GM23338 (cell line): ENCODE data around the gene IRF5. TPM values are rescaled to one million over a fixed set of nuclear protein-coding genes. Genes with fewer than 3 reads are reported as not detected.

ENCODE experiments used
- ATAC-seq: fragments of 200-7000 bp; cut with Tn5 transposase; 3 replicates; pipeline ENCODE4 v1.9.1; 2020
- DNase-seq: peaks from one replicate; pipeline ENCODE4 v3.0.0-alpha.2; 2015; ENCODE audit warnings: low spot score
- H2AFZ ChIP-seq: fragments of 200-600 bp; sonication (generic); 2 replicates; pipeline ENCODE4 v1.8.0; 2016; ENCODE audit warnings: antibody characterized with exemption, mild to moderate bottlenecking, moderate library complexity
- H3F3A ChIP-seq: fragments of 200-600 bp; sonication (generic); replicated peaks from 2 replicates; pipeline ENCODE4 v1.8.0; 2017; ENCODE audit warnings: antibody characterized with exemption, mixed run types, low read depth
- H3K27ac ChIP-seq: fragments of 200-600 bp; sonication (generic); 2 replicates; pipeline ENCODE4 v1.6.1; 2016; ENCODE audit warnings: low read depth
- H3K27me3 ChIP-seq: fragments of 200-600 bp; sonication (generic); 2 replicates; pipeline ENCODE4 v1.8.0; 2016; ENCODE audit warnings: mild to moderate bottlenecking, mixed run types, moderate library complexity; ENCODE audit not compliant: insufficient read depth
- H3K36me3 ChIP-seq: fragments of 200-600 bp; sonication (generic); 2 replicates; pipeline ENCODE4 v1.8.0; 2016; ENCODE audit warnings: mild to moderate bottlenecking; ENCODE audit not compliant: insufficient read depth
- H3K4me1 ChIP-seq: fragments of 200-600 bp; sonication (generic); 2 replicates; pipeline ENCODE4 v1.8.0; 2016; ENCODE audit warnings: mild to moderate bottlenecking, moderate library complexity; ENCODE audit not compliant: insufficient read depth
- H3K4me2 ChIP-seq: fragments of 200-600 bp; sonication (generic); 2 replicates; pipeline ENCODE4 v1.7.1; 2017; ENCODE audit warnings: mixed run types
- H3K4me3 ChIP-seq: fragments of 200-600 bp; sonication (generic); 2 replicates; pipeline ENCODE4 v1.6.1; 2016; ENCODE audit warnings: mixed run types
- H3K79me2 ChIP-seq: fragments of 200-600 bp; sonication (generic); replicated peaks from 2 replicates; pipeline ENCODE4 v1.8.0; 2017; ENCODE audit warnings: mild to moderate bottlenecking; ENCODE audit not compliant: insufficient read depth
- H3K9me2 ChIP-seq: fragments of 200-600 bp; sonication (generic); 2 replicates; pipeline ENCODE4 v1.8.0; 2017; ENCODE audit not compliant: insufficient read depth
- H4K20me1 ChIP-seq: fragments of 200-600 bp; sonication (generic); replicated peaks from 2 replicates; pipeline ENCODE4 v1.8.0; 2017; ENCODE audit warnings: mild to moderate bottlenecking; ENCODE audit not compliant: insufficient read depth
- H3K27ac Mint-ChIP-seq: 2 replicates; pipeline ENCODE4 v1.8.0; 2020; ENCODE audit warnings: inconsistent platforms, mild to moderate bottlenecking, moderate library complexity, mixed read lengths
- H3K27me3 Mint-ChIP-seq: 3 replicates; pipeline ENCODE4 v1.8.0; 2022; ENCODE audit warnings: low read depth, mild to moderate bottlenecking, moderate library complexity, mixed read lengths, inconsistent platforms; ENCODE audit not compliant: insufficient read depth, poor library complexity
- H3K36me3 Mint-ChIP-seq: 3 replicates; pipeline ENCODE4 v1.8.0; 2021; ENCODE audit warnings: low read depth, mild to moderate bottlenecking, inconsistent platforms, moderate library complexity, mixed read lengths
- H3K4me1 Mint-ChIP-seq: 3 replicates; pipeline ENCODE4 v1.8.0; 2020; ENCODE audit warnings: mild to moderate bottlenecking, inconsistent platforms, mixed read lengths
- H3K4me3 Mint-ChIP-seq: 3 replicates; pipeline ENCODE4 v1.8.0; 2021; ENCODE audit warnings: moderate library complexity, mild to moderate bottlenecking, inconsistent platforms, mixed read lengths
- H3K9me3 Mint-ChIP-seq: 3 replicates; pipeline ENCODE4 v1.8.0; 2020; ENCODE audit warnings: moderate library complexity, mild to moderate bottlenecking, inconsistent platforms, mixed read lengths
- EZH2 ChIP-seq: fragments of 200-600 bp; sonication (generic); IDR thresholded peaks from one replicate; pipeline ENCODE4 v1.8.0; 2017; ENCODE audit warnings: antibody characterized with exemption, mild to moderate bottlenecking, low read depth; ENCODE audit not compliant: unreplicated experiment
- ZNF114 ChIP-seq: fragments of 250-450 bp; sonication (Bioruptor Pico); IDR thresholded peaks from 2 replicates; pipeline ENCODE4 v1.5.0; 2020; ENCODE audit warnings: mild to moderate bottlenecking, moderate library complexity
- ZNF462 ChIP-seq: fragments of 250-450 bp; sonication (Bioruptor Pico); IDR thresholded peaks from 2 replicates; pipeline ENCODE4 v1.5.0; 2020; ENCODE audit warnings: mild to moderate bottlenecking, moderate library complexity
- polyA plus RNA-seq: library from polyadenylated mRNA; unstranded; fragments of >200 nt; fragmentation: Nextera tagmentation; extraction: Ambion mirVana; gene quantifications from 2 replicates; pipeline ENCODE4 v1.2.1, GENCODE V29; 2016
- total RNA-seq: library from RNA; depleted of rRNA; stranded (reverse); fragments of >200 nt; shearing (Covaris generic); gene quantifications from 2 replicates; pipeline ENCODE4 v1.2.3, GENCODE V29; 2014
- TF ChIP-seq, protein P1 (sequence below), 2 experiments: fragments of 200-600 bp in 1 of 2; sonication (generic) in 1 of 2; conservative IDR thresholded peaks; 2 replicates each; pipeline versions ENCODE4 v1.5.1 to v1.6.1; 2016 to 2017; ENCODE audit warnings: antibody characterized with exemption in 2 of 2, low read depth in 2 of 2, mild to moderate bottlenecking in 2 of 2, moderate library complexity in 1 of 2
- TF ChIP-seq, protein P2 (sequence below): IDR thresholded peaks from one replicate; pipeline ENCODE4 v1.6.1; 2018; ENCODE audit warnings: antibody characterized with exemption; ENCODE audit not compliant: unreplicated experiment

Gene IRF5
- total and polyA plus RNA-seq, 2 experiments from 2014 or later: 0.37 to 3.7 TPM

DNA sequence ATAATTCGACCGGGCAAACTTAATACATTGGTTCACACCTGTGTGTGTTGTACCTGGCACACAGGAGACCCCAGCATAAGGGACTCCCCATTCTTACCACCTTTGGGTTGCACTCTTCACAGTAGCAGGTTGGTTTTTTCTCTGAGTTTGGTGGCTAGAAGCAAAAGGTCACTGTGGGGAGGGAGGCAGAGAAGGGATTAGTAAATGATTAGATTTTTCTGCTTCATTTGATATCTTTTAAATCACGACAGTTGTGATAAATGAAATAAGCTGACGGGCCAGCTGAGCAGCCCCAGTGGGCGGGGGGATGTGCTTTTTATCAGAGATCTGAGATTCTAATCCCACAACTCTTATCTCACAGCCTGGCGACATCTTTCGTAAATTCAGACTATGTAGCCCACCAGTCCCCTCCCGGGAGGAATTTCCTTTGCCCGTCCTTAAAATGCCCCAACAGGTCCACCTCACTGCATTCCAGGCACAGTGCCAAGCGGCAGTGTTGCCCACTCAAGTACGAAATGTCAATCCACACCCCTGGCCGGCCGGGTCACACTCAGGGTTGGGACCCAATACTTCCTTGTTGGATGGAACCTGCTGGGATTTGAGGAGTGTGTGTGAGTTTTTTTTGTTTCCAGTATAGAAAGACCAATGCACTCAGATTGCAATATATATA is 16.7 kb upstream of the IRF5 start:
- H3K4me1 Mint-ChIP-seq: peaks cover 16% of the 10 kb centered on the region
- DNase-seq: no peak
- peaks cover 28% of the 10 kb centered on the region for H3K27me3 Mint-ChIP-seq
- no peaks in the 10 kb centered on the region; the same call in 1 of the 2 replicates for H3K4me1 ChIP-seq
- ATAC-seq: no peak
- no peak for TF ChIP-seq ZNF462 (CRISPR knock-in tag)
- TF ChIP-seq, protein P1, sequence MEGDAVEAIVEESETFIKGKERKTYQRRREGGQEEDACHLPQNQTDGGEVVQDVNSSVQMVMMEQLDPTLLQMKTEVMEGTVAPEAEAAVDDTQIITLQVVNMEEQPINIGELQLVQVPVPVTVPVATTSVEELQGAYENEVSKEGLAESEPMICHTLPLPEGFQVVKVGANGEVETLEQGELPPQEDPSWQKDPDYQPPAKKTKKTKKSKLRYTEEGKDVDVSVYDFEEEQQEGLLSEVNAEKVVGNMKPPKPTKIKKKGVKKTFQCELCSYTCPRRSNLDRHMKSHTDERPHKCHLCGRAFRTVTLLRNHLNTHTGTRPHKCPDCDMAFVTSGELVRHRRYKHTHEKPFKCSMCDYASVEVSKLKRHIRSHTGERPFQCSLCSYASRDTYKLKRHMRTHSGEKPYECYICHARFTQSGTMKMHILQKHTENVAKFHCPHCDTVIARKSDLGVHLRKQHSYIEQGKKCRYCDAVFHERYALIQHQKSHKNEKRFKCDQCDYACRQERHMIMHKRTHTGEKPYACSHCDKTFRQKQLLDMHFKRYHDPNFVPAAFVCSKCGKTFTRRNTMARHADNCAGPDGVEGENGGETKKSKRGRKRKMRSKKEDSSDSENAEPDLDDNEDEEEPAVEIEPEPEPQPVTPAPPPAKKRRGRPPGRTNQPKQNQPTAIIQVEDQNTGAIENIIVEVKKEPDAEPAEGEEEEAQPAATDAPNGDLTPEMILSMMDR (conservative IDR thresholded peaks at IDR 0.05; ENCODE audit: low read depth in 2 of 2): no peak
- no peak for TF ChIP-seq ZNF114 (CRISPR knock-in tag)
- TF ChIP-seq EZH2: no peak
- TF ChIP-seq, protein P2, sequence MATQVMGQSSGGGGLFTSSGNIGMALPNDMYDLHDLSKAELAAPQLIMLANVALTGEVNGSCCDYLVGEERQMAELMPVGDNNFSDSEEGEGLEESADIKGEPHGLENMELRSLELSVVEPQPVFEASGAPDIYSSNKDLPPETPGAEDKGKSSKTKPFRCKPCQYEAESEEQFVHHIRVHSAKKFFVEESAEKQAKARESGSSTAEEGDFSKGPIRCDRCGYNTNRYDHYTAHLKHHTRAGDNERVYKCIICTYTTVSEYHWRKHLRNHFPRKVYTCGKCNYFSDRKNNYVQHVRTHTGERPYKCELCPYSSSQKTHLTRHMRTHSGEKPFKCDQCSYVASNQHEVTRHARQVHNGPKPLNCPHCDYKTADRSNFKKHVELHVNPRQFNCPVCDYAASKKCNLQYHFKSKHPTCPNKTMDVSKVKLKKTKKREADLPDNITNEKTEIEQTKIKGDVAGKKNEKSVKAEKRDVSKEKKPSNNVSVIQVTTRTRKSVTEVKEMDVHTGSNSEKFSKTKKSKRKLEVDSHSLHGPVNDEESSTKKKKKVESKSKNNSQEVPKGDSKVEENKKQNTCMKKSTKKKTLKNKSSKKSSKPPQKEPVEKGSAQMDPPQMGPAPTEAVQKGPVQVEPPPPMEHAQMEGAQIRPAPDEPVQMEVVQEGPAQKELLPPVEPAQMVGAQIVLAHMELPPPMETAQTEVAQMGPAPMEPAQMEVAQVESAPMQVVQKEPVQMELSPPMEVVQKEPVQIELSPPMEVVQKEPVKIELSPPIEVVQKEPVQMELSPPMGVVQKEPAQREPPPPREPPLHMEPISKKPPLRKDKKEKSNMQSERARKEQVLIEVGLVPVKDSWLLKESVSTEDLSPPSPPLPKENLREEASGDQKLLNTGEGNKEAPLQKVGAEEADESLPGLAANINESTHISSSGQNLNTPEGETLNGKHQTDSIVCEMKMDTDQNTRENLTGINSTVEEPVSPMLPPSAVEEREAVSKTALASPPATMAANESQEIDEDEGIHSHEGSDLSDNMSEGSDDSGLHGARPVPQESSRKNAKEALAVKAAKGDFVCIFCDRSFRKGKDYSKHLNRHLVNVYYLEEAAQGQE: no peak
- no peaks in the 10 kb centered on the region; the same call in 2 of the 3 replicates for H3K36me3 Mint-ChIP-seq
- no peak overlapping the region for H3K4me3 ChIP-seq
- no peak overlapping the region for H3K27ac ChIP-seq
- no peak overlapping the region for H3K4me3 Mint-ChIP-seq
- H3K27me3 ChIP-seq: peaks cover 28% of the 10 kb centered on the region
- H2AFZ ChIP-seq: no peak overlapping the region
- H4K20me1 ChIP-seq: no peaks in the 10 kb centered on the region
- H3K9me3 Mint-ChIP-seq: no peaks in the 10 kb centered on the region
- H3K9me2 ChIP-seq: no peaks in the 10 kb centered on the region
- no peaks in the 10 kb centered on the region for H3K79me2 ChIP-seq
- no peak overlapping the region for H3K27ac Mint-ChIP-seq
- no peak overlapping the region for H3K4me2 ChIP-seq
- H3K36me3 ChIP-seq: no peaks in the 10 kb centered on the region
- H3F3A ChIP-seq: 0 out of 2 replicates have a peak, but pooled peaks cover 3% of the 10 kb centered on the region
